GM15510 (cell line): ENCODE results near the gene FAM184A.

Experiments
- POLR2A ChIP-seq: IDR thresholded peaks from 3 replicates; pipeline ENCODE4 v1.6.1; 2011; ENCODE audit warnings: borderline replicate concordance; ENCODE audit not compliant: insufficient read length; ENCODE audit errors: extremely low read depth

FAM184A gene

GRCh38 chr6:118932421-118932820 is 146.0 kb downstream of the FAM184A start:
- no peak for TF ChIP-seq POLR2A

GRCh38 chr6:118931436-118931835 is 147.0 kb downstream of the FAM184A start:
- no peak for TF ChIP-seq POLR2A

- TF ChIP-seq POLR2A = no peak
These were observed 147.8 kb downstream of the FAM184A start for GRCh38 chr6:118930680-118931079.

GRCh38 chr6:118923035-118923434 is 155.4 kb downstream of the FAM184A start:
- no peak for TF ChIP-seq POLR2A

GRCh38 chr6:118921084-118921483 is 157.4 kb downstream of the FAM184A start:
- TF ChIP-seq POLR2A = no peak

- TF ChIP-seq POLR2A = no peak
These were observed 160.1 kb downstream of the FAM184A start for GRCh38 chr6:118918329-118918725.

- TF ChIP-seq POLR2A = no peak
These were observed 160.7 kb downstream of the FAM184A start for GRCh38 chr6:118917546-118918328.

GRCh38 chr6:118914598-118914997 is 163.9 kb downstream of the FAM184A start:
- TF ChIP-seq POLR2A = no peak

- no peak for TF ChIP-seq POLR2A
These were observed 165.3 kb downstream of the FAM184A start for GRCh38 chr6:118913161-118913560.

- no peak for TF ChIP-seq POLR2A
These were observed 165.8 kb downstream of the FAM184A start for GRCh38 chr6:118912646-118913045.
